RKO (cell line): ENCODE measurements around the gene GPN3.
"Not testable (repeated sequence)": the region's sequence is repeated elsewhere in the genome, so short reads cannot be mapped to it uniquely, and the experiment has no call there.

Experiments used
- DNase-seq: peaks from one replicate; pipeline ENCODE4 v3.0.0-alpha.2; 2016; ENCODE audit warnings: low spot score

Gene GPN3

DNA sequence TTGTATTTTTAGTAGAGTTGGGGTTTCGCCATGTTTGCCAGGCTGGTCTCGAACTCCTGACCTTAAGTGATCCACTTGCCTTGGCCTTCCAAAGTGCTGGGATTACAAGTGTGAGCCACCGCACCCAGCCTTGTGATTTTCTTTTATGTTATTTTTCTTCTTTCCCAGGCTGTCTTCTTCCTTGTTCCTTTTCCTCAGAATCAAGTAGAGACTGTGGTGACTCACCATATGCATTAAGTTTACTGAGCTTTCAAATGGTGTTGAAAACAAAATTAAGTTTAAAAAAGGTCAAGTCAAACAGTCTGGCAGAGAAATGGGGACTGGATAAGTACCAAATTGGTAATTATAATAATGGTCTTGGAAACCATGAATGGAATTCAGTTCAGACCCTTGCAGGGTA lies 23.6 kb downstream of the GPN3 start:
- no peak for DNase-seq

- DNase-seq, result peak; percentile 51
These were observed 31.8 kb downstream of the GPN3 start for GRCh38 chr12:110436231-110436630.

DNA sequence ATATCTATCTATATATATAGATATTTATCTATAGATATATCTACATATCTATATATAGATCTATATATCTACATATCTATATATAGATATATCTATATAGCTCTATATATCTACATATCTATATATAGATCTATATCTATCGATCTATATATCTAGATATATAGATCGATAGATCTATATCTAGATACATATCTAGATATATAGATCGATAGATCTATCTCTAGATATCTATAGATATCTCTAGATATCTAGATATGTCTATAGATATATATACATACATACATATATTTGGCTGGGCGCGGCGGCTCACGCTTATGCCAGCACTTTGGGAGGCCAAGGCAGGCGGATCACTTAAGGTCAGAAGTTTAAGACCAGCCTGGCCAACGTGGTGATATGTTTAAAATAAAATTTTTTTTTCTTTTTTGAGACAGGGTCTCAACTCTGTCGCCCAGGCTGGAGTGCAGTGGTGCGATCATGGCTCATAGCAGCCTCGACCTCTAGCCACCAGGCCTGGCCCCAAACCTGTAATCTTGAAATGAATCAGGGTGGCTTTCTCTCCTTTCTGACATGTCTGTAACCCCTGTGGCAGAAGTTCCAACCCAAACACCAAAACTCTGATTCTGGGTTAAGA lies 36.0 kb downstream of the GPN3 start:
- DNase-seq, result no peak

GRCh38 chr12:110429676-110430075 lies 38.4 kb downstream of the GPN3 start:
- DNase-seq, result not testable (repeated sequence)

DNA sequence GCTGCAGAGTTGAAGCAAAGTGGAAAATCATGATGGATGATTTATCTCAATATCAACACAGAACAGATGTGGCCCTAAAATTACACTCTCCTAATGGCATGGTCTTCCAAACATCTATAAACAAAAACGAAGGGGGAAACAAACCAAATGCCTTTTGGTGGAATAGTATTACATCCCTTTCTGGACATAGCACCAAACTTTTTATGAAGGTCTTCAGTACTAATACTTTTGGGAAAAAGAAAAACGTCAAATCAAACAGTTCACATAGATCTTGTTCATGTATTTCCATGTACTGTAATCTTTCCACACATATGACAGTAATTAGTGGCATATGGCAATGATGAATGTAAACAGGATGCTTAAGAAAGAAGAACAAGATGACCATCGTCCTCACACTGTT lies 41.7 kb downstream of the GPN3 start:
- no peak for DNase-seq

DNA sequence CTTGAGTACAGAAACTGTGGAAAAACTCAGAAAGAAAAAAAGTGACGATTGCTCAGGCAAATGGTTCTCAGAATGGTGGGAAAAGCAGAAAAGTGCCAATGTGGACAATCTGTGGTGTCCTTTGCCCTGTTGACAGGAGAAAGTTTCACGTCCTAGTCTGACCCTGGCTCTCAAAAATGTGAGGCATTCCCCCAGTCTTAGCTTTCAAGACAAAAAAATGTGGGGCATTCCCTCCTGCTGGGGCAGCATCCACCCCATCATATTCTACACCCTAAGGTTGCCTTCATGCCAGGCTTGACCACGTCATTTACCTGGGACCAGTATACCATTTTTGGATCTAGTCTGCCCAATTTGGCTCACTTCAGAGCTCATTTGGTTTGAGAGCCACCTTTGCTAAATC lies 43.8 kb downstream of the GPN3 start:
- no peak for DNase-seq

GRCh38 chr12:110421701-110422100 lies 46.4 kb downstream of the GPN3 start:
- no peak for DNase-seq

DNA sequence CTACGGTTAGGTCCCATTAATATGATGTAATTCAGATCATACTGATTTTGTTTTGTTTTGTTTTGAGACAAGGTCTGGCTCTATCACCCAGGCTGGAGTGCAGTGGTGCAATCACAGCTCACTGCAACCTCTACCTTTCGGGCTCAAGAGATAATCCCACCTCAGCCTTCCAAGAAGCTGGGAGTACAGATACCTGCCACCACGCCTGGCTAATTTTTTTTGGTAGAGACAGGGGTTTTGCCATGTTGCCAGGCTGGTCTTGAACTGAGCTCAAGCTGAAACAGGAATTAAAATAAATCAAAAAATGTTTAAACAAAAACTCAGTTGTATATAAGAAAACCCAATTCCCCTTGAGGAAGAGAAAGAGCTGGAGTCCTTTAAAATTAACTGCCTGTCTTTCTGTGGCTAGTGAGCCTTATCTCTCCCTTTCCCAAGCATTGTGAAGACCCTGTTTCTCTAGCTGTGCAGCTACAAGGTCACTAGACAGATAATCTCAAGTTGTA lies 46.8 kb downstream of the GPN3 start:
- DNase-seq, result no peak

GRCh38 chr12:110420644-110421043 lies 47.4 kb downstream of the GPN3 start:
- DNase-seq, result not testable (repeated sequence)

DNA sequence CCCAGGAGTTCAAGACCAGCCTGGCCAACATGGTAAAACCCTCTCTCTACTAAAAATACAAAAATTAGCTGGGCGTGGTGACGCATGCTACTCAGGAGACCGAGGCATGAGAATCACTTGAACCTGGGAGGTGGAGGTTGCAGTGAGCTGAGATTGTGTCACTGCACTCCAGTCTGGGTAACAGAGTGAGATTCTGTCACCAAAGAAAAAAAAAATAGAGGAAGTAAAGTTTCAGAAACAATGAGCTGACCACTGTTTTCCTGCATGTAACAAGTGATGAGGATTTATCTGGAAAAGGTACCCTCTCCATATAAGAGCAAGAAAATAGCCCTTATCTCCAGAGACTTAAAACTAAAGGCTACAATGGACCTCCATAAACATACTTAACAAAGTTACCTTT lies 50.9 kb downstream of the GPN3 start:
- not testable (repeated sequence) for DNase-seq

GRCh38 chr12:110410086-110410485 lies 58.0 kb downstream of the GPN3 start:
- DNase-seq, result not testable (repeated sequence)

GRCh38 chr12:110405126-110405662 lies 62.9 kb downstream of the GPN3 start:
- DNase-seq, result not testable (repeated sequence)

DNA sequence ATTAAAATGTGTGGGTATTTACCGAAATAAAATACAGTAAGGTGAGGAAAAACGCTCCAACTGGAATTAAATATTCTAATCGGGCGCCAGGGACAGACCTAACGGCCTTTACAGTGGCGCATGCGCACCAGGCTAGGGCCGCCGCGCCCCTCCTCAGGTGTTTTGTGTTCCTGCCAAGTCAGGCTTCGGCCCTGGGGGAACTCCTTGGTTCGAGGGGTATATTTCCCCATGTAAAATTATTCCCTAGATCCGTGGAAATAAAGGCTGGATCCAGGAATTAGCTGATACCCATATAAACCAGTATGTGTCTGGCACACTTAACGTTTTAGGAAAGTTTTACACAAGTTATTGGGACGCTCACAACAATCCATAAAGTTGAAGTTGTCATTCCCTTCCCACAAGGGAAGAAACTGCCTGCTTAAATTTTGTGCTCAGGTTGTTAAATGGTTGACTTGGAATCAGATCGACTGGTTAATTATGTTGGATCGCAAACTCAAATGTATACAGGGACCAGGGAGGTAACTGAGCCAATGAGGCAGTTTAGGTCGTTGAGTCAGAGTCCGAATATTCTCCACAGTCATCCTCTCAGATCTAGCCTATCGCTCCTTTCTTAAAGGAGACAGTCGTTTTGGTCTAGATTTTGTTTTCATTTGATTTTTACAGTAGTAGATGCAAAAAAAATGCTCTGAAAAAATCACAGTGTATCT lies 63.9 kb downstream of the GPN3 start:
- peak; percentile 89 for DNase-seq

GRCh38 chr12:110403146-110403975 lies 64.7 kb downstream of the GPN3 start, which contains the start of gene ANAPC7:
ANAPC7 (minus strand) TSS chr12:110403708; CDS start chr12:110403627, 81 bp downstream.
- peak; percentile 92 for DNase-seq
